ENCODE results near the gene CDC37L1.
"Not testable (repeated sequence)": the region's sequence is repeated elsewhere in the genome, so short reads cannot be mapped to it uniquely, and the experiment has no call there.

CDC37L1 gene

DNA sequence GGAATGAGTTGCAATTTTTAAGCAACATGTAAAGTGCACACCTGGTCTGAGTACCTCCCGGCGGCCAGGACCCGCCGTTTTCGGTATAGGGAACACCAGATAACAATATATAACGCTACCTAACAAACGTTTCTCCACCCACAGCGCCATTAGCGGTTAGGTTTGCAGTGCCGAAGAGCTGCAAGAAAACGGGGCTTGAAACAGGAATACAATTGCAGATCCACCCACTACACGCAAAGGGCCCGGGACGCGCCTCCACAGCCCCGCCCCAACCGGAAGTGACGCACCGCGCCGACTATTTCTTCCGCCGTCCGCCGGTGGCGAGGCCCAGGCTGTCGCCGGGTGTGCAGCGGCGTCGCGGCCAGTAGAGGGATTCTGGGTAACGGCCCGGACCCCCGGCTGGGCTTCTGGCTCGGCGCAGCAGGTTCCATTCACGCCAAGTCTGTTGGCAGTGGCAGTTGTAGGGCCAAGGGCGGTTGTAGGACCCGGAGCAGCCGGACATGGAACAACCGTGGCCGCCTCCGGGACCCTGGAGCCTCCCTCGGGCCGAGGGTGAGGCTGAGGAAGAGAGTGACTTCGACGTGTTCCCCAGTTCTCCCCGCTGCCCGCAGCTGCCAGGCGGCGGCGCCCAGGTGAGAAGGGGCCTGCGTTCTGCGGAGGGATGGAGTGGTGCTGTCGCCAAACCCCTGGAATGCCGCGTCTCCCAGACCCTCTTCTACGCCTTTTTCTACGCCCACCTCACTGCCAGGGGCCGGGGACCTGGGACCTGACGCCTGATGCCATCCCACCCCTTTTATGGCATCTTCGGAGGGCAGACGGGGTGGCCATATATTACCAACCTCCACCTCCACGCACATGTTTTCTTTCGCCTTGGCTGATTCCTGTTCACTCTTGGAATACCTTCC is at the start of gene CDC37L1:
Gene CDC37L1, plus strand, starts transcription at position 302 of the 905 bp plus-strand sequence. Its CDS starts 199 bp downstream, at position 501.
- DNase-seq: peak; percentile 95

- DNase-seq: no peak
Observed at GRCh38 chr9:4630836-4631235, 48.5 kb upstream of the CDC37L1 start.

DNA sequence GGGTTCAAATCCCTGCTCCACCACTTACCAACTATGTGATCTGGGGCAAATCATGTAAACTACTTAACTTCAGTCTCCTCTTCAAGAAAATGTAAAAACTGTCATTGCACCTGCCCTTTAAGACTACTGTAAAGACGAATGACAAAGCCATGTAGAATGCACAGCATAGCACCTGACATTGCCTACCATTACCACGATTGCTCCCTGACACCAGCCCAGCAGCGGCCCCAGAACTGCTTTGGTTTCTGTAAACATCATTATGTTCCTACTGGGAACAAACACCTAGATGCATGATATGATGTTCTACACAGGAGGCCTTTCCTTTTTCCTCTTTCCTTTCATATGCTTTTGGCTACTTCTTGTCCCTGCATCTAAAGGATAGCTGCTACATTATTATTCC is 40.4 kb upstream of the CDC37L1 start:
- no peak for DNase-seq

- no peak for DNase-seq
Observed at GRCh38 chr9:4639420-4639819, 39.9 kb upstream of the CDC37L1 start.

GRCh38 chr9:4640027-4640426 is 39.3 kb upstream of the CDC37L1 start:
- no peak for DNase-seq

DNA sequence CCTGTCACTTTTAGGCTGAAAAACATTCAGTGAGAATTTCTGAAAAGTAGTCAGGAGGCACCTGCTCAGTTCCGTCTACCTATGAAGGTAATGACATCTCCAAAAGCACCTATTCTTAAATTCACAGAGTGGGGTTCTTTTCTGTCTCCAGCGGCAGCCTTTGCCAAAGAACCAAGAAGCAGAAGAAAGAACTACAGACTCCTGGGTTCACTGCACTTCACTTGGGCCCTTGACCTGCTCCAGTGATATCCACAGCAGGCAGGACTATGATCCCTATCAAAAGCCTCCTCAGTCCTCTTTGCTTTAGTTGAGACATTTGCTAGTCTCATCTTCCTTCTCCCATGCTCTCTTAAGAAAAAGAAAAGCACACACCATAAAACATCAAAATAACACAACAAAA is 37.0 kb upstream of the CDC37L1 start:
- DNase-seq: no peak

GRCh38 chr9:4654084-4654483 is 25.3 kb upstream of the CDC37L1 start:
- no peak for DNase-seq

- DNase-seq: no peak
Observed at GRCh38 chr9:4654538-4654937, 24.8 kb upstream of the CDC37L1 start.

DNA sequence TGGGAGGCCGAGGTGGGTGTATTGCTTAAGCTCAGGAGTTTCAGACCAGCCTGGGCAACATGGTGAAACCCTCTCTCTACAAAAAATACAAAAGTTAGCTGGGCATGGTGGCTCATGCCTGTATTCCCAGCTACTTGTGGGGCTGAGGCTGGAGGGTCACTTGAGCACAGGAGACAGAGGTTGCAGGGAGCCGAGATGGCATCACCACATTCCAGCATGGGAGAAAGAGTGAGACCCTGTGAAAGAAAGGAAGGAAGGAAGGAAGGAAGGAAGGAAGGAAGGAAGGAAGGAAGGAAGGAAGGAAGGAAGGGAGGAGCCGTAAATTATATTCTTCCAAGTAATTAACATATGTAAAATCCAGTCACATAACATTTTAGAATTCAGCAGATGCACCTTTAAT is 23.2 kb upstream of the CDC37L1 start:
- not testable (repeated sequence) for DNase-seq

DNA sequence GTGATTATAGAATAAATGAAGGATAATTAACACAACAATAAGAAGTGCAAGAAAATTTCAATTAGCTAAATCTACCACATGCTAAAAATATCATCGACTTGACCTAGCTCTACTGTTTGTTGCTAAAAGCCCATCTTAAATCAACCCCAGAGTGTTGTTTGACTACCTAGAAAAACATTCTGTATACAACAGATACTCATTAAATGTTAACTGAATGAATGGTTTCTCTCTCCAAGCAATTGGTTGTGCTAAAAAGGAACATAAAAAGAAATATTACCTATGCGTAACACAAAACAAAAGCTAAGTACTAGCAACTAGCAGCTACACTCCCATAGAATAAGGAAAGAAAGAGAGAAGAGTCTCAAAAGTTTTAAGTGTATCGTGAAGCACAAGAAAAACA is 22.7 kb upstream of the CDC37L1 start:
- DNase-seq: no peak

DNA sequence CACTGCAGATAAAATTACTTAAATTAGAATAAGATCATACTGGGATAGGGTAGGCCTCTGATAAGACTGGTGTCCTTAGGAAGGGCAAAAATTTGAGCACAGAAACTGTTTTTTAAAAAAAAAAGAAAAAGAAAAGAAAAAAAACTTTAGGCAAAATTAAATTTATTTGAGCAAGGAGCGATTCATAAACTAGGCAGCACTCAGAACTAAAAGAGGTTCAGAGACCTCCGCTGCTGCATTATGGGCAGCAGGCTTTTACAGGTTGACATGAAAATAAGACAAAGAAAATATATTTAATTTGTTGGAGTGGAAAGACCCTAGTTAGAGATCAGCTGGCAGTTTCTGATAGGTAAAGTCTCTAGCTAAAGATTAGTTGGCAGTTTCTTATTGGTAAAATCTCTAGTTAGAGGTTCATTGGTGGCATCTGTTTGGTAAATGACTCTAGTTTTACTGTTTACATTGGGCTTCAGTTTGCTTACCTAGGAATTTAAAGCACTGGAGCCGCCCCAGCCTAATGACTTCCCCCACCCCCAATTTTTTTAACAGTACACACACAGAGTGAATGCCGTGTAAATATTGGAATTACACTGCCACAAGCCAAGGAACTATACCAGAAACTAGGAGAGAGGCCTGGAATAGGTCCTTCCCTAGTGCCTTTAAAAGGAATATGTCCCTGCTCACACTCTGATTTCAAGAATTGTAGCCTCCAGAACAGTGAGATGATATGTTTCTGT is 21.8 kb upstream of the CDC37L1 start:
- DNase-seq: no peak

- DNase-seq: not testable (repeated sequence)
Observed at GRCh38 chr9:4660665-4661064, 18.7 kb upstream of the CDC37L1 start.

DNA sequence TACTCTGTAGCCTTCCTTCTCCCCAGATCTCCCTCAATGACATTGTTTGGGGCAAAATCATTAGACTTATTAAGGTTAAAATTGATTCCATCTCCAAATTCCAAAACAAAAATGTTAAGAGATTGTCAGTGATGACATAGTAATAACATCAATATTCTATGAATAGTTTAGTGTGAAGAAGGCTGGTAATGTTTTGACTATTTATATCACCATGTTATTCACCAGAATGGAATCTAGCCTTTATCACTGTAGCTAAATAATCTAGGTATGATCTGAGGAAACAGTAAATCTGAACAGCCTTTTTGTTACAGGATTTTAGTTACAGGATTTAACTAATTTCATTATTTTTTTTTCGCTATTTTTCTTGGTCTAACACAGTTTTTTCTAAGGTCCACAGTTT is 18.2 kb upstream of the CDC37L1 start:
- DNase-seq: no peak

GRCh38 chr9:4661611-4662010 is 17.8 kb upstream of the CDC37L1 start:
- DNase-seq: no peak

DNA sequence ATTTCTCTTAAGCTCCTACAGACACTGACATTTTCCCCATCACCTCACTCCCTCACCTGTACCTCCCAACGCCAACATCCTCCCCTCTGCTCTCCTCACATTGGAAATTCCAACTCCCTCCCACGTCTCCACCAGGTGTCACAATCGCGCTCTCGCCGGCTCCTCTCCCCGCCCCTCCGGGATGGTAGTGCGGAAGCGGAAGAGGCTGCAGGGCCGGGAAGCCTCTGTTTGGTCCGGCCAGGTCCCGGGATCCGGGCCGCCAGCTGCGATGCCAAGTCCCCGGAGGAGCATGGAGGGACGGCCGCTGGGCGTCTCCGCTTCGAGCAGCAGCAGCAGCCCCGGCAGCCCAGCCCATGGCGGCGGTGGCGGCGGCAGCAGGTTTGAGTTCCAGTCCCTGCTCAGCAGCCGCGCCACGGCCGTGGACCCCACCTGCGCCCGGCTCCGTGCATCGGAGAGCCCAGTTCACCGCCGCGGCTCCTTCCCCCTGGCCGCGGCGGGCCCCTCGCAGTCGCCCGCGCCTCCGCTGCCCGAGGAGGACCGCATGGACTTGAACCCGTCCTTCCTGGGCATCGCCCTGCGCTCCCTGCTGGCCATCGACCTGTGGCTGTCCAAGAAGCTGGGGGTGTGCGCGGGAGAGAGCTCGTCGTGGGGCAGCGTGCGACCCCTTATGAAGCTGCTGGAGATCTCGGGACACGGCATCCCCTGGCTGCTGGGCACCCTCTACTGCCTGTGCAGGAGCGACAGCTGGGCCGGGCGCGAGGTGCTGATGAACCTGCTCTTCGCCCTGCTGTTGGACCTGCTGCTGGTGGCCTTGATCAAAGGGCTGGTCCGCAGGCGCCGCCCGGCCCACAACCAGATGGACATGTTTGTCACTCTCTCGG is 17.0 kb upstream of the CDC37L1 start, which contains the start of gene PLPP6:
Gene PLPP6, plus strand, starts transcription at position 187 of the 881 bp plus-strand sequence. Its CDS starts 82 bp downstream, at position 269.
- peak; percentile 58 for DNase-seq

DNA sequence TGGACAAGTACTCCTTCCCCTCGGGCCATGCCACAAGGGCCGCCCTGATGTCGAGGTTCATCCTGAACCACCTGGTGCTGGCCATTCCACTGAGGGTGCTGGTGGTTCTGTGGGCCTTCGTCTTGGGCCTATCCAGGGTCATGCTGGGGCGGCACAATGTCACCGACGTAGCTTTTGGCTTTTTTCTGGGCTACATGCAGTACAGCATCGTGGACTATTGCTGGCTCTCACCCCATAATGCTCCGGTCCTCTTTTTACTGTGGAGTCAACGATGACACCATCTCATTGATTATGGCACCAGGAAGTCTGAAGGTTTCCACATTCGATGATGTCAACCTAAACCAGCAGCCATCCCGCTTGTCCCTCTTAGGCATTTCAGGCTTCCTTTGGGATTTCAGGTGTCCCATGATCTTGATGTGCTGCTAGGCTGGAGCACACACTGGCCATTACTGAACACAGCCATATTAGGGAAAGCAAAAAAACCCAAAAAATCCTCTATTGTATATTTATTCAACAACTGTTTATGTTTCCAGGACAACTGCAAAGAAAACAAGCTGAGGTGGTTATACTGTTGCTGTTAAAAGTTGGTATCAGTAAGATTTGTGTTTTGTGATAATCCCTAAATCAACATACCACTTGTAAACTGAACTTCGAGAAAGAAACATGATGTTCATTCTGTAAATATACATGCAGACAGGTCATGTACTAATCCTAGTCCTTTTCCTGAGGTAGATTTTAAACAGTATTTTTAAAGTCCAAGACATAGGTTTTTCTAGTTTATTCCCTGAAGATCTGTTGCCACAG is 16.2 kb upstream of the CDC37L1 start:
- no peak for DNase-seq

DNA sequence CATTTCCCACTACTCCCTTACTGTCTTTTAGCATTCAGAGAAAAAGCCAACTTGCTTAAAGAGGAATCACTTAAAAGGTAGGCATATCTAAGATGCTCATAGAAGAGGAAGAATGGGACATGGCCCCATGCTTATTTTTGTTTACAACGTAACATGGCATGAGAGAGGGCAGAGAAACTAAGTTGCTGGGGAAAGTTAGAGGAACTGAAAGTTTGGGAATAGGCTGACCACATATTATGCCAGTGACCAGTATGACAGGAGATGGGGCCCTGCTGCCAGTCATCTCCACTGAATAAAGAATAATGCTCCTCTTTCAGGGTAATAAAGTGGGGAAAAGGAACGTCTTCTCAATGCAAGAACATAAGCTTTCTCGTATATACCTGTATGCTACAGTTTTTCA is 15.4 kb upstream of the CDC37L1 start:
- no peak for DNase-seq

DNA sequence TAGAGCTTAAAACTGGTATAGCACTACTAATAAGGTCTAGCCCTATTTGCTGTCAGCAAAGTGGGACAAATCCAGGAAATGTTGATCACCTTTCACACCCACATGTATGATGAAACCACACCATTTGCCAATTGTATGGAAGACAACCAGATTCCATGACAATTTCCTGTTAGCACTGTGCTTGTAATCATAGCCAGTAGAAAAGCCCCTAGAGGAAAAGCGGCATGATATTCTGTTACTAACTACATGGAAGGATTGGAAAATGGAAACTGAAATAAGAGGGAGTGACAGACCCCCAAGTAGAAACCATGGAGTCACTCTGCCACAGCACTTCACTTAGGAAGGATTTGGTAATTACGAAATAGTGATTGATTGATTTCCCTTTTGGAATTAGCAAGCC is 14.0 kb upstream of the CDC37L1 start:
- DNase-seq: no peak

GRCh38 chr9:4666042-4666699 is 13.2 kb upstream of the CDC37L1 start, which contains the start of gene SPATA6L:
SPATA6L (minus strand) TSS chr9:4666480; CDS start chr9:4666250, 230 bp downstream.
- DNase-seq: no peak

DNA sequence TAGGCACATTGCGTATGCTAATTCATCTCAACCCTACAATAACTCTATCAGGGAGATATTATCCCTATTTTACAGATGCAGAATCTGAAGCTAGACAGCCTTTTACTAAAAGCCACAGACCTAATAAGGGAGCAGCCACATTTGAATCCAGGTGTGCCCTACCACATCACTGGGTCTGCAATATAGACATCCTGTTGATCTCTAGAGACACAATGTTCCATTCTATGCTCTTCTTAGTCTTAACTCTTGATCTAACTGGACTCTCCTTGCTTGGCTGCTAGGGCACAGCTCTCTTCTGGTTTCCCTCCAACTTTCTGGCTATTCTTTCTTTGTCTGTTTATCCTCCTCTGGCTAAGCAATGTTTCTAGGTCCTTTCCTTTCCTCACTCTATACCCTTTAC is 11.7 kb upstream of the CDC37L1 start:
- DNase-seq: no peak

DNA sequence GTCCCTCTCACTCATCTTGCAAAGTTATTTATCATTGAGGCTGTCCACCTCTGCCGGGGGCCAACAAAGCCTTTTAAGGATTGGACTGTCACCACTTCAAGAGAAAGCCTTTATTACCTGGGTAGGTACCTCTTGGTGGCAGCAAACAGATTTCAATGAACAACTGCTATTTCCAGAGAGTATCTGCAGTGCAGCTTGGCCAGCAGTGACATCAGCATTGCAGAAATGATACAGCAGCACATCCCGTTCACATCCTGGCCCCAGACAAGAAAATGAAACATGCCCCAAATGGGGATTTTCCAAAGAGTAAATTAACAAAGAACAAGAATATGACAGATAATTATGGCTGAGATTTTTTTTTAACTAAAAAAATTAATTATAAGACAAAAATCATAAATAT is 10.8 kb upstream of the CDC37L1 start:
- DNase-seq: no peak
